ENCODE results near the gene SAPCD1. TPM values are rescaled to one million over a fixed set of nuclear protein-coding genes. Genes with fewer than 3 reads are reported as not detected.

SAPCD1 gene
- polyA plus RNA-seq, 1 of the 3 experiments (the other 2 are of a cell fraction): 5.9 TPM

DNA sequence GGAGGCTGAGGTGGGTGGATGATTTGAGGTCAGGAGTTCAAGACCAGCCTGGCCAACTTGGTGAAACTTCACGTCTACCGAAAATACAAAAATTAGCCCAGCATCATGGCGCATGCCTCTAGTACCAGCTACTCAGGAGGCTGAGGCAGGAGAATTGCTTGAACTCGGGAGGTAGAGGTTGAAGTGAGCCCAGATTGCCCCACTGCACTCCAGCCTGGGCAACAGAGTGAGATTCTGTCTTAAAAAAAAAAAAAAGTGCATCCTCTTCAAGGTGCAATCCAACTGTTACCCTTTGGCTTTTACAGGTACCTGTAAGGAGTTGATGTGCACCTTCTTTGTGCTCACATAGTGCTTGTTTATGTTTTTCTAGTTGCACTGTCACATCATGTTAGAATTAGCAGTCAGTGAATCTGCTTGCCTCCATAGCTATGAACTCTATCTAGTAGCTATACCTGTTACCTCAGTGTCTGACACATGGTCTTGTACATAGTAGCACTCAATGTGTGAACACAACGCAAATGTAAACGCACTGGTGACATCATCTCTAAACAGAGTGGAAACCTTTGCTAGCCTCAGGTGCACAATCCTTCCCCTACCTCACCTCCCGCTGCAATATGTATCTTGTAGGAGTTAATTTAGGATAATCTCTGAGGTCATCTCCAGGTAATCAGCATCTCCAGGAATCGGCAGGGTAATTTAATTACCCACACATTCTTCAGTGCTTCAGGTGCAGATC lies 13.0 kb upstream of the SAPCD1 start:
- no peak for DNase-seq
- Histone ChIP-seq H3K27ac (ENCODE audit: low read depth in 2 of 2, low read length in 1 of 2) (no peak overlapping the region), H3K27me3 (ENCODE audit: insufficient read depth) (no peaks in the 10 kb centered on the region), H3K4me3 (ENCODE audit: low read depth in 2 of 2, low read length in 1 of 2) (no peak overlapping the region), H4K20me1 (ENCODE audit: insufficient read depth) (no peaks in the 10 kb centered on the region), H3K79me2 (ENCODE audit: insufficient read depth) (no peaks in the 10 kb centered on the region; the same call in 1 of the 2 replicates), H3K9ac (no peak overlapping the region), H2AFZ (ENCODE audit: low read depth) (no peak overlapping the region), H3K4me2 (no peak overlapping the region), H3K4me1 (ENCODE audit: control insufficient read depth in 1 of 2, insufficient read depth in 2 of 2, low read depth in 1 of 2, low read length in 1 of 2) (0 out of 4 replicates have a peak, but pooled peaks cover 0 to 3% of the 10 kb centered on the region in 2 experiments), H3K36me3 (replicated peaks in 1 of 2; ENCODE audit: control insufficient read depth in 1 of 2, insufficient read depth in 2 of 2, low read length in 1 of 2) (peaks cover 0 to 6% of the 10 kb centered on the region in 2 experiments), H3K9me2 (no peaks in the 10 kb centered on the region), H3K9me3 (no peaks in the 10 kb centered on the region), H3F3A (replicated peaks; ENCODE audit: insufficient read depth) (peaks cover 25% of the 10 kb centered on the region)
- WGBS (ENCODE audit: low lambda C conversion rate): 88% methylated on average over 8 of the region's 8 CpGs
- TF ChIP-seq RAD21 (IDR thresholded peaks at IDR 0.05; ENCODE audit: low read length) (no peak), EP300 (IDR thresholded peaks at IDR 0.05; ENCODE audit: borderline replicate concordance in 1 of 2, low read depth in 1 of 2, low read length in 1 of 2) (no peak), JUND (IDR thresholded peaks at IDR 0.05) (no peak), GATA2 (CRISPR knock-in tag; IDR thresholded peaks at IDR 0.05) (no peak), GABPA (IDR thresholded peaks at IDR 0.05; ENCODE audit: low read depth) (no peak), EZH2phosphoT487 (IDR thresholded peaks at IDR 0.05; ENCODE audit: borderline replicate concordance, low read depth) (no peak), RXRA (IDR thresholded peaks at IDR 0.05; ENCODE audit: borderline replicate concordance, low read depth) (no peak), TAF1 (IDR thresholded peaks at IDR 0.05; ENCODE audit: borderline replicate concordance, low read depth, low read length) (no peak), CHD2 (IDR thresholded peaks at IDR 0.05; ENCODE audit: low read length, partially characterized antibody) (no peak), RFX5 (IDR thresholded peaks at IDR 0.05; ENCODE audit: low read length) (no peak), NFIC (IDR thresholded peaks at IDR 0.05; ENCODE audit: borderline replicate concordance) (no peak), YY1 (IDR thresholded peaks at IDR 0.05; ENCODE audit: low read depth) (no peak), MXI1 (IDR thresholded peaks at IDR 0.05; ENCODE audit: low read depth, low read length) (no peak)
- TF ChIP-seq, protein P1, sequence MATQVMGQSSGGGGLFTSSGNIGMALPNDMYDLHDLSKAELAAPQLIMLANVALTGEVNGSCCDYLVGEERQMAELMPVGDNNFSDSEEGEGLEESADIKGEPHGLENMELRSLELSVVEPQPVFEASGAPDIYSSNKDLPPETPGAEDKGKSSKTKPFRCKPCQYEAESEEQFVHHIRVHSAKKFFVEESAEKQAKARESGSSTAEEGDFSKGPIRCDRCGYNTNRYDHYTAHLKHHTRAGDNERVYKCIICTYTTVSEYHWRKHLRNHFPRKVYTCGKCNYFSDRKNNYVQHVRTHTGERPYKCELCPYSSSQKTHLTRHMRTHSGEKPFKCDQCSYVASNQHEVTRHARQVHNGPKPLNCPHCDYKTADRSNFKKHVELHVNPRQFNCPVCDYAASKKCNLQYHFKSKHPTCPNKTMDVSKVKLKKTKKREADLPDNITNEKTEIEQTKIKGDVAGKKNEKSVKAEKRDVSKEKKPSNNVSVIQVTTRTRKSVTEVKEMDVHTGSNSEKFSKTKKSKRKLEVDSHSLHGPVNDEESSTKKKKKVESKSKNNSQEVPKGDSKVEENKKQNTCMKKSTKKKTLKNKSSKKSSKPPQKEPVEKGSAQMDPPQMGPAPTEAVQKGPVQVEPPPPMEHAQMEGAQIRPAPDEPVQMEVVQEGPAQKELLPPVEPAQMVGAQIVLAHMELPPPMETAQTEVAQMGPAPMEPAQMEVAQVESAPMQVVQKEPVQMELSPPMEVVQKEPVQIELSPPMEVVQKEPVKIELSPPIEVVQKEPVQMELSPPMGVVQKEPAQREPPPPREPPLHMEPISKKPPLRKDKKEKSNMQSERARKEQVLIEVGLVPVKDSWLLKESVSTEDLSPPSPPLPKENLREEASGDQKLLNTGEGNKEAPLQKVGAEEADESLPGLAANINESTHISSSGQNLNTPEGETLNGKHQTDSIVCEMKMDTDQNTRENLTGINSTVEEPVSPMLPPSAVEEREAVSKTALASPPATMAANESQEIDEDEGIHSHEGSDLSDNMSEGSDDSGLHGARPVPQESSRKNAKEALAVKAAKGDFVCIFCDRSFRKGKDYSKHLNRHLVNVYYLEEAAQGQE (IDR thresholded peaks at IDR 0.05; ENCODE audit: low read depth, low read length): no peak
- TF ChIP-seq, protein P2, sequence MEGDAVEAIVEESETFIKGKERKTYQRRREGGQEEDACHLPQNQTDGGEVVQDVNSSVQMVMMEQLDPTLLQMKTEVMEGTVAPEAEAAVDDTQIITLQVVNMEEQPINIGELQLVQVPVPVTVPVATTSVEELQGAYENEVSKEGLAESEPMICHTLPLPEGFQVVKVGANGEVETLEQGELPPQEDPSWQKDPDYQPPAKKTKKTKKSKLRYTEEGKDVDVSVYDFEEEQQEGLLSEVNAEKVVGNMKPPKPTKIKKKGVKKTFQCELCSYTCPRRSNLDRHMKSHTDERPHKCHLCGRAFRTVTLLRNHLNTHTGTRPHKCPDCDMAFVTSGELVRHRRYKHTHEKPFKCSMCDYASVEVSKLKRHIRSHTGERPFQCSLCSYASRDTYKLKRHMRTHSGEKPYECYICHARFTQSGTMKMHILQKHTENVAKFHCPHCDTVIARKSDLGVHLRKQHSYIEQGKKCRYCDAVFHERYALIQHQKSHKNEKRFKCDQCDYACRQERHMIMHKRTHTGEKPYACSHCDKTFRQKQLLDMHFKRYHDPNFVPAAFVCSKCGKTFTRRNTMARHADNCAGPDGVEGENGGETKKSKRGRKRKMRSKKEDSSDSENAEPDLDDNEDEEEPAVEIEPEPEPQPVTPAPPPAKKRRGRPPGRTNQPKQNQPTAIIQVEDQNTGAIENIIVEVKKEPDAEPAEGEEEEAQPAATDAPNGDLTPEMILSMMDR (IDR thresholded peaks at IDR 0.05): no peak
- TF ChIP-seq, protein P3, sequence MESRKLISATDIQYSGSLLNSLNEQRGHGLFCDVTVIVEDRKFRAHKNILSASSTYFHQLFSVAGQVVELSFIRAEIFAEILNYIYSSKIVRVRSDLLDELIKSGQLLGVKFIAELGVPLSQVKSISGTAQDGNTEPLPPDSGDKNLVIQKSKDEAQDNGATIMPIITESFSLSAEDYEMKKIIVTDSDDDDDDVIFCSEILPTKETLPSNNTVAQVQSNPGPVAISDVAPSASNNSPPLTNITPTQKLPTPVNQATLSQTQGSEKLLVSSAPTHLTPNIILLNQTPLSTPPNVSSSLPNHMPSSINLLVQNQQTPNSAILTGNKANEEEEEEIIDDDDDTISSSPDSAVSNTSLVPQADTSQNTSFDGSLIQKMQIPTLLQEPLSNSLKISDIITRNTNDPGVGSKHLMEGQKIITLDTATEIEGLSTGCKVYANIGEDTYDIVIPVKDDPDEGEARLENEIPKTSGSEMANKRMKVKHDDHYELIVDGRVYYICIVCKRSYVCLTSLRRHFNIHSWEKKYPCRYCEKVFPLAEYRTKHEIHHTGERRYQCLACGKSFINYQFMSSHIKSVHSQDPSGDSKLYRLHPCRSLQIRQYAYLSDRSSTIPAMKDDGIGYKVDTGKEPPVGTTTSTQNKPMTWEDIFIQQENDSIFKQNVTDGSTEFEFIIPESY (IDR thresholded peaks at IDR 0.05; ENCODE audit: borderline replicate concordance, low read depth): no peak
- ChIA-PET POLR2A (interaction anchor here (0.7 kb wide), 1 partner anchor 9 kb away, joined by 3 read pairs; no protein-coding TSS in a partner anchor), CTCF (interaction anchor here (1.2 to 1.8 kb wide), 2 partner anchors 11 to 81 kb away, joined by 4 to 5 read pairs; no protein-coding TSS in a partner anchor)
